Endothelial cell of umbilical vein (primary cell): ENCODE measurements around the gene DXO.

Experiments
- CTCF ChIP-seq, 2 donors: IDR thresholded peaks; 1 replicate in 1 of 2; 2 replicates in 1 of 2; pipeline ENCODE4 v1.5.1; 2011; ENCODE audit warnings: low read length in 2 of 2, mild to moderate bottlenecking in 2 of 2, moderate library complexity in 2 of 2, control low read depth in 1 of 2, inconsistent platforms in 1 of 2, low read depth in 1 of 2; ENCODE audit not compliant: insufficient read depth in 1 of 2; ENCODE audit errors: extremely low read depth in 1 of 2
- MYC ChIP-seq: IDR thresholded peaks from one replicate; pipeline ENCODE4 v1.6.1; 2011; ENCODE audit warnings: mild to moderate bottlenecking, low read depth, low read length
- POLR2A ChIP-seq: IDR thresholded peaks from 2 replicates; pipeline ENCODE4 v1.6.1; 2012; ENCODE audit warnings: low read depth, mild to moderate bottlenecking, control low read depth, low read length
- POLR2AphosphoS5 ChIP-seq: IDR thresholded peaks from 2 replicates; pipeline ENCODE4 v1.6.1; 2012; ENCODE audit warnings: low read depth, mild to moderate bottlenecking, control low read depth, low read length, moderate library complexity; ENCODE audit not compliant: insufficient read depth

- TF ChIP-seq CTCF (IDR thresholded peaks at IDR 0.05; ENCODE audit: extremely low read depth in 1 of 2, insufficient read depth in 1 of 2, low read depth in 1 of 2, low read length in 2 of 2) (no peak), POLR2AphosphoS5 (no peak), POLR2A (no peak), MYC (no peak)
Observed at GRCh38 chr6:31978831-31979230, 6.9 kb upstream of the DXO start.
